SH-SY5Y (cell line): ENCODE measurements around the gene ATIC.

Experiments used
- GATA2 ChIP-seq: IDR thresholded peaks from 2 replicates; pipeline ENCODE4 v1.6.1; 2011; ENCODE audit warnings: mild to moderate bottlenecking, low read depth, low read length
- GATA3 ChIP-seq: IDR thresholded peaks from 2 replicates; pipeline ENCODE4 v1.6.1; 2011; ENCODE audit warnings: low read depth, mild to moderate bottlenecking, low read length, moderate library complexity

GRCh38 chr2:215395687-215396460, 84.0 kb downstream of the ATIC start:
- TF ChIP-seq GATA2 (no peak), GATA3 (no peak)
